SK-N-SH treated with all-trans-retinoic acid at 6 μM for 48 hours (cell line): Measurements from ENCODE around the gene PLXNA4.

Experiments used
- ATAC-seq: fragments of 200-7000 bp; cut with Tn5 transposase; 3 replicates; pipeline ENCODE4 v1.9.1; 2020; ENCODE audit warnings: mild to moderate bottlenecking, moderate library complexity
- ARNTL ChIP-seq: fragments of 450-650 bp; formaldehyde crosslinking; IDR thresholded peaks from 2 replicates; pipeline ENCODE4 v1.5.0; 2020; ENCODE audit warnings: low read depth, mild to moderate bottlenecking, moderate library complexity, borderline replicate concordance
- BACH2 ChIP-seq: fragments of 250-450 bp; sonication (Bioruptor Pico); IDR thresholded peaks from 2 replicates; pipeline ENCODE4 v1.9.0; 2021; ENCODE audit warnings: mild to moderate bottlenecking, borderline replicate concordance
- CREB5 ChIP-seq: fragments of 250-450 bp; sonication (Bioruptor Pico); IDR thresholded peaks from 2 replicates; pipeline ENCODE4 v1.5.1; 2020; ENCODE audit warnings: low read depth, mild to moderate bottlenecking, moderate library complexity
- CSDC2 ChIP-seq: fragments of 250-450 bp; sonication (Bioruptor Pico); IDR thresholded peaks from 2 replicates; pipeline ENCODE4 v1.5.0; 2020; ENCODE audit warnings: mild to moderate bottlenecking, moderate library complexity
- GLIS3 ChIP-seq: fragments of 250-450 bp; sonication (Bioruptor Pico); IDR thresholded peaks from 2 replicates; pipeline ENCODE4 v1.5.0; 2020; ENCODE audit warnings: mild to moderate bottlenecking, moderate library complexity
- ISL1 ChIP-seq: fragments of 250-450 bp; sonication (Bioruptor Pico); IDR thresholded peaks from 2 replicates; pipeline ENCODE4 v2.1.2; 2022; ENCODE audit warnings: mild to moderate bottlenecking, moderate library complexity
- OSR1 ChIP-seq: fragments of 250-450 bp; sonication (Bioruptor Pico); IDR thresholded peaks from 2 replicates; pipeline ENCODE4 v1.8.0; 2022; ENCODE audit warnings: moderate library complexity, mild to moderate bottlenecking, inconsistent platforms
- PATZ1 ChIP-seq: fragments of 250-450 bp; sonication (Bioruptor Pico); IDR thresholded peaks from 2 replicates; pipeline ENCODE4 v1.8.0; 2020; ENCODE audit warnings: mild to moderate bottlenecking, moderate library complexity, borderline replicate concordance
- RARB ChIP-seq: fragments of 250-450 bp; sonication (Bioruptor Pico); IDR thresholded peaks from 2 replicates; pipeline ENCODE4 v1.8.0; 2021; ENCODE audit warnings: mild to moderate bottlenecking, moderate library complexity
- SNAI2 ChIP-seq: fragments of 250-450 bp; sonication (Bioruptor Pico); IDR thresholded peaks from 2 replicates; pipeline ENCODE4 v1.5.0; 2020; ENCODE audit warnings: mild to moderate bottlenecking, moderate library complexity
- TOX ChIP-seq: fragments of 250-450 bp; sonication (Bioruptor Pico); IDR thresholded peaks from 2 replicates; pipeline ENCODE4 v1.8.0; 2021; ENCODE audit warnings: mild to moderate bottlenecking, moderate library complexity, borderline replicate concordance
- TSHZ2 ChIP-seq: fragments of 250-450 bp; sonication (Bioruptor Pico); IDR thresholded peaks from 2 replicates; pipeline ENCODE4 v1.5.0; 2020; ENCODE audit warnings: mild to moderate bottlenecking, moderate library complexity
- ZC3H10 ChIP-seq: fragments of 250-450 bp; sonication (Bioruptor Pico); IDR thresholded peaks from 2 replicates; pipeline ENCODE4 v1.5.1; 2021; ENCODE audit warnings: mild to moderate bottlenecking, moderate library complexity
- ZFP3 ChIP-seq: fragments of 250-450 bp; sonication (Bioruptor Pico); IDR thresholded peaks from 2 replicates; pipeline ENCODE4 v1.5.0; 2020; ENCODE audit warnings: mild to moderate bottlenecking, moderate library complexity
- ZFP30 ChIP-seq: fragments of 450-650 bp; formaldehyde crosslinking; IDR thresholded peaks from 2 replicates; pipeline ENCODE4 v1.5.0; 2022; ENCODE audit warnings: mild to moderate bottlenecking, moderate library complexity
- ZNF565 ChIP-seq: fragments of 450-650 bp; formaldehyde crosslinking; conservative IDR thresholded peaks from 2 replicates; pipeline ENCODE4 v1.5.0; 2020; ENCODE audit warnings: low read depth, mild to moderate bottlenecking, moderate library complexity
- ZNF8 ChIP-seq: fragments of 450-650 bp; formaldehyde crosslinking; IDR thresholded peaks from 2 replicates; pipeline ENCODE4 v1.5.0; 2020; ENCODE audit warnings: mild to moderate bottlenecking, moderate library complexity
- TF ChIP-seq, protein P1 (sequence below): fragments of 250-450 bp; sonication (Bioruptor Pico); IDR thresholded peaks from 2 replicates; pipeline ENCODE4 v1.5.1; 2021; ENCODE audit warnings: mild to moderate bottlenecking, moderate library complexity
- TF ChIP-seq, protein P2 (sequence below): fragments of 250-450 bp; sonication (Bioruptor Pico); IDR thresholded peaks from 2 replicates; pipeline ENCODE4 v1.8.0; 2021; ENCODE audit warnings: low read depth, mild to moderate bottlenecking, moderate library complexity, borderline replicate concordance

PLXNA4 gene

GRCh38 chr7:132494474-132494873 lies 81.8 kb downstream of the PLXNA4 start (continued):
- TF ChIP-seq, protein P1, sequence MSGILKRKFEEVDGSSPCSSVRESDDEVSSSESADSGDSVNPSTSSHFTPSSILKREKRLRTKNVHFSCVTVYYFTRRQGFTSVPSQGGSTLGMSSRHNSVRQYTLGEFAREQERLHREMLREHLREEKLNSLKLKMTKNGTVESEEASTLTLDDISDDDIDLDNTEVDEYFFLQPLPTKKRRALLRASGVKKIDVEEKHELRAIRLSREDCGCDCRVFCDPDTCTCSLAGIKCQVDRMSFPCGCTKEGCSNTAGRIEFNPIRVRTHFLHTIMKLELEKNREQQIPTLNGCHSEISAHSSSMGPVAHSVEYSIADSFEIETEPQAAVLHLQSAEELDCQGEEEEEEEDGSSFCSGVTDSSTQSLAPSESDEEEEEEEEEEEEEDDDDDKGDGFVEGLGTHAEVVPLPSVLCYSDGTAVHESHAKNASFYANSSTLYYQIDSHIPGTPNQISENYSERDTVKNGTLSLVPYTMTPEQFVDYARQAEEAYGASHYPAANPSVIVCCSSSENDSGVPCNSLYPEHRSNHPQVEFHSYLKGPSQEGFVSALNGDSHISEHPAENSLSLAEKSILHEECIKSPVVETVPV (CRISPR knock-in tag) = no peak
- no peak for TF ChIP-seq PATZ1 (CRISPR knock-in tag)

GRCh38 chr7:132492823-132493445 lies 83.3 kb downstream of the PLXNA4 start:
- no peak for ATAC-seq
- TF ChIP-seq TOX (CRISPR knock-in tag) = no peak
- TF ChIP-seq BACH2 = no peak
- TF ChIP-seq, protein P1 (CRISPR knock-in tag) = no peak
- TF ChIP-seq SNAI2 (CRISPR knock-in tag) = no peak
- no peak for TF ChIP-seq PATZ1 (CRISPR knock-in tag)
- TF ChIP-seq TSHZ2 = no peak

DNA sequence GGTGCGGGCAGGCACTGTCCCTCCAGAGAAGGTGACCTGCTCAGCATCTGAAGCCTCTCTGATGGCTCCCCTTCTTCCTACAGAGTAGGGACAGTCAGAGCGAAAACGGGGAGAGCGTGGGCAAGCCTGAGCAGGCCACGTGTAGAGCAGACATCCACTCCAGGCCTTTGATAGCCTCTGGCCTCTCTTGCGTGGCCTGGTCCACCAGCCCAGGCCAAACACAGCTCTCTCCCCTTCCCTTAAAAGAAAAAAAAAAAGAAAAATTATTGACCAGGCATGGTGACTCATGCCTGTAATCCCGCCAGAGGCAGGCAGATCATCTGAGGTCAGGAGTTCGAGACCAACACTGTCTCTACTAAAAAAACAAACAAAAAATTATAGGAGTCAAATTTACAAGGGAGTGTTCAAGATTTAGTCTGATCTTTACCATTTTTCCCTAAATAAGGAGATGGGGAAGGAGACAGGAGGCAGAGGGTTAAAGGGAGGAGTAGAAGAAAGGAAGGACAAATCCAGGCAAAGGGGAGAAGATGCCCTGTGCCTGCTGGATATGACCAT lies 84.8 kb downstream of the PLXNA4 start:
- peak; percentile 29 for ATAC-seq
- TF ChIP-seq RARB (CRISPR knock-in tag) (no peak), BACH2 (no peak), CSDC2 (CRISPR knock-in tag) (no peak), ZFP30 (CRISPR knock-in tag) (no peak), TSHZ2 (no peak), ARNTL (no peak), OSR1 (CRISPR knock-in tag) (no peak), CREB5 (CRISPR knock-in tag) (no peak), GLIS3 (CRISPR knock-in tag) (no peak), ZNF565 (CRISPR knock-in tag) (no peak), SNAI2 (CRISPR knock-in tag) (no peak), ZFP3 (no peak), ISL1 (CRISPR knock-in tag) (no peak), ZC3H10 (CRISPR knock-in tag) (no peak), ZNF8 (no peak)
- TF ChIP-seq, protein P2, sequence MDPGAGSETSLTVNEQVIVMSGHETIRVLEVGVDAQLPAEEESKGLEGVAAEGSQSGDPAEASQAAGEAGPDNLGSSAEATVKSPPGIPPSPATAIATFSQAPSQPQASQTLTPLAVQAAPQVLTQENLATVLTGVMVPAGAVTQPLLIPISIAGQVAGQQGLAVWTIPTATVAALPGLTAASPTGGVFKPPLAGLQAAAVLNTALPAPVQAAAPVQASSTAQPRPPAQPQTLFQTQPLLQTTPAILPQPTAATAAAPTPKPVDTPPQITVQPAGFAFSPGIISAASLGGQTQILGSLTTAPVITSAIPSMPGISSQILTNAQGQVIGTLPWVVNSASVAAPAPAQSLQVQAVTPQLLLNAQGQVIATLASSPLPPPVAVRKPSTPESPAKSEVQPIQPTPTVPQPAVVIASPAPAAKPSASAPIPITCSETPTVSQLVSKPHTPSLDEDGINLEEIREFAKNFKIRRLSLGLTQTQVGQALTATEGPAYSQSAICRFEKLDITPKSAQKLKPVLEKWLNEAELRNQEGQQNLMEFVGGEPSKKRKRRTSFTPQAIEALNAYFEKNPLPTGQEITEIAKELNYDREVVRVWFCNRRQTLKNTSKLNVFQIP (CRISPR knock-in tag) = no peak
- TF ChIP-seq, protein P1 (CRISPR knock-in tag) = no peak
